Measurements from ENCODE around the gene BDKRB1.

- TF ChIP-seq, protein P1, sequence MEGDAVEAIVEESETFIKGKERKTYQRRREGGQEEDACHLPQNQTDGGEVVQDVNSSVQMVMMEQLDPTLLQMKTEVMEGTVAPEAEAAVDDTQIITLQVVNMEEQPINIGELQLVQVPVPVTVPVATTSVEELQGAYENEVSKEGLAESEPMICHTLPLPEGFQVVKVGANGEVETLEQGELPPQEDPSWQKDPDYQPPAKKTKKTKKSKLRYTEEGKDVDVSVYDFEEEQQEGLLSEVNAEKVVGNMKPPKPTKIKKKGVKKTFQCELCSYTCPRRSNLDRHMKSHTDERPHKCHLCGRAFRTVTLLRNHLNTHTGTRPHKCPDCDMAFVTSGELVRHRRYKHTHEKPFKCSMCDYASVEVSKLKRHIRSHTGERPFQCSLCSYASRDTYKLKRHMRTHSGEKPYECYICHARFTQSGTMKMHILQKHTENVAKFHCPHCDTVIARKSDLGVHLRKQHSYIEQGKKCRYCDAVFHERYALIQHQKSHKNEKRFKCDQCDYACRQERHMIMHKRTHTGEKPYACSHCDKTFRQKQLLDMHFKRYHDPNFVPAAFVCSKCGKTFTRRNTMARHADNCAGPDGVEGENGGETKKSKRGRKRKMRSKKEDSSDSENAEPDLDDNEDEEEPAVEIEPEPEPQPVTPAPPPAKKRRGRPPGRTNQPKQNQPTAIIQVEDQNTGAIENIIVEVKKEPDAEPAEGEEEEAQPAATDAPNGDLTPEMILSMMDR (IDR thresholded peaks at IDR 0.05), result no peak
- TF ChIP-seq POLR2A (IDR thresholded peaks at IDR 0.05), result no peak
These were observed 9.5 kb upstream of the BDKRB1 start for GRCh38 chr14:96246539-96246847.
